ENCODE results near the gene HCAR1. TPM values are rescaled to one million over a fixed set of nuclear protein-coding genes. Genes with fewer than 3 reads are reported as not detected.
A peak's percentile ranks its signal among the peaks of the same experiment; 100 is the strongest.

HCAR1 gene
- total RNA-seq, 2 experiments from 2014 or later = 0.05 TPM; not detected in 1

- ChIA-PET POLR2A (no interaction called here), CTCF (no interaction called here)
- Mint-ChIP-seq H3K27me3 (no peaks in the 10 kb centered on the region), H3K4me1 (ENCODE audit: low read depth) (peaks cover 32% of the 10 kb centered on the region), H3K4me3 (peak overlapping the region; percentile 25), H3K36me3 (ENCODE audit: low read depth) (peaks cover 25% of the 10 kb centered on the region), H3K27ac (no peak overlapping the region), H3K9me3 (no peaks in the 10 kb centered on the region)
- no peak for DNase-seq
- no peak for ATAC-seq (ENCODE audit: poor library complexity)
- H3K9me3 ChIP-seq (ENCODE audit: control insufficient read depth in 1 of 2, insufficient read depth in 1 of 2, low read length in 2 of 2) = no peaks in the 10 kb centered on the region
- H3K4me1 ChIP-seq (ENCODE audit: insufficient read depth, low read length) = peaks cover 18% of the 10 kb centered on the region
- H3K36me3 ChIP-seq (ENCODE audit: insufficient read depth, low read length) = peaks cover 12% of the 10 kb centered on the region
- intact Hi-C loops (cut with DNase I, micrococcal nuclease) = loop anchor here (5.0 to 10.0 kb wide), 4 partner anchors 352 to 635 kb away; partner anchors contain the start of genes DIABLO (in 1 of the 2) and KMT5A (in 1 of the 2)
- H3K4me3 ChIP-seq (ENCODE audit: low read length) = no peak overlapping the region
- no peaks in the 10 kb centered on the region for H3K27me3 ChIP-seq (ENCODE audit: control insufficient read depth in 1 of 2, insufficient read depth in 2 of 2, low read length in 2 of 2)
- H3K27ac ChIP-seq (ENCODE audit: low read depth in 1 of 2, low read length in 2 of 2) = no peak overlapping the region
- TF ChIP-seq CTCF (IDR thresholded peaks at IDR 0.05) = no peak
Measured at GRCh38 chr12:122749569-122750332, 19.1 kb upstream of the HCAR1 start.

- no peak for TF ChIP-seq CTCF (IDR thresholded peaks at IDR 0.05)
Measured at GRCh38 chr12:122747224-122748135, 16.8 kb upstream of the HCAR1 start.

GRCh38 chr12:122743895-122744525 is 13.4 kb upstream of the HCAR1 start:
- intact Hi-C loops (cut with DNase I, micrococcal nuclease) = no loop called here
- Mint-ChIP-seq H3K4me1 (ENCODE audit: low read depth) (no peaks in the 10 kb centered on the region), H3K27me3 (no peaks in the 10 kb centered on the region), H3K36me3 (ENCODE audit: low read depth) (no peaks in the 10 kb centered on the region), H3K27ac (no peak overlapping the region), H3K4me3 (no peak overlapping the region), H3K9me3 (no peaks in the 10 kb centered on the region)
- Histone ChIP-seq H3K4me1 (ENCODE audit: insufficient read depth, low read length) (no peaks in the 10 kb centered on the region), H3K36me3 (ENCODE audit: insufficient read depth, low read length) (no peaks in the 10 kb centered on the region), H3K9me3 (ENCODE audit: control insufficient read depth in 1 of 2, insufficient read depth in 1 of 2, low read length in 2 of 2) (no peaks in the 10 kb centered on the region), H3K4me3 (ENCODE audit: low read length) (no peak overlapping the region), H3K27ac (ENCODE audit: low read depth in 1 of 2, low read length in 2 of 2) (no peak overlapping the region), H3K27me3 (ENCODE audit: control insufficient read depth in 1 of 2, insufficient read depth in 2 of 2, low read length in 2 of 2) (peaks cover 0 to 3% of the 10 kb centered on the region in 2 experiments)
- DNase-seq = peak in 2 of 14 experiments; percentile 54 to 62
- TF ChIP-seq CTCF (IDR thresholded peaks at IDR 0.05) = no peak
- ATAC-seq (ENCODE audit: poor library complexity) = no peak
- CTCF ChIA-PET = no interaction called here
- POLR2A ChIA-PET = no interaction called here

More at GRCh38 chr12:122747224-122748135, 16.8 kb upstream of the HCAR1 start:
- ChIA-PET CTCF (no interaction called here), POLR2A (no interaction called here)
- Mint-ChIP-seq H3K36me3 (ENCODE audit: low read depth) (peaks cover 2% of the 10 kb centered on the region), H3K27ac (no peak overlapping the region), H3K9me3 (no peaks in the 10 kb centered on the region), H3K4me1 (ENCODE audit: low read depth) (peaks cover 11% of the 10 kb centered on the region), H3K4me3 (no peak overlapping the region), H3K27me3 (no peaks in the 10 kb centered on the region)
- Histone ChIP-seq H3K4me3 (ENCODE audit: low read length) (no peak overlapping the region), H3K27me3 (ENCODE audit: control insufficient read depth in 1 of 2, insufficient read depth in 2 of 2, low read length in 2 of 2) (peaks cover 0 to 3% of the 10 kb centered on the region in 2 experiments), H3K36me3 (ENCODE audit: insufficient read depth, low read length) (no peaks in the 10 kb centered on the region), H3K27ac (ENCODE audit: low read depth in 1 of 2, low read length in 2 of 2) (no peak overlapping the region), H3K9me3 (ENCODE audit: control insufficient read depth in 1 of 2, insufficient read depth in 1 of 2, low read length in 2 of 2) (no peaks in the 10 kb centered on the region), H3K4me1 (ENCODE audit: insufficient read depth, low read length) (peaks cover 4% of the 10 kb centered on the region)
- ATAC-seq (ENCODE audit: poor library complexity) = no peak
- intact Hi-C loops (cut with DNase I, micrococcal nuclease) = no loop called here
- no peak for DNase-seq

Measured in CD4-positive, alpha-beta T cell (primary cell).